ENCODE measurements around the gene WBP2NL.

DNA sequence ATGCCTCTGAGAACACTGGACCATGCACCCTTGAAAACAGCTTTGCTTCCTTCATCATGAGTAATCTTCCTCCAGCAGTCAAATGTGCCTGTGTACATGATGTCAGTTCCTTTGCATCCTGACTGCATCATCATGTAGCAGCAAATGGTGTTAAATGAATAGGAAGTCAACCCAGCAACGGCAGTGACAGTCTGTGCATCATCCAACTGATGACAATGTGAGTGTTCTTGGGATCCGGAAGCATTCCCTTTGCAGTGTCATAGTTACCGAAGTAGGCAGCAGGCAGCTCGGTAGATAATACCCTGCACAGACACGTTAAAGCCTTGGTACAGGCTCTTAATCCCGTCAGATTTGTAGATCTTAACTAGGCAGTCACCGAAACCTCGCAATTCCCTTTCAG, 2.5 kb downstream of the WBP2NL start:
- no peak for TF ChIP-seq POLR2A (IDR thresholded peaks at IDR 0.05)
- TF ChIP-seq, protein P1, sequence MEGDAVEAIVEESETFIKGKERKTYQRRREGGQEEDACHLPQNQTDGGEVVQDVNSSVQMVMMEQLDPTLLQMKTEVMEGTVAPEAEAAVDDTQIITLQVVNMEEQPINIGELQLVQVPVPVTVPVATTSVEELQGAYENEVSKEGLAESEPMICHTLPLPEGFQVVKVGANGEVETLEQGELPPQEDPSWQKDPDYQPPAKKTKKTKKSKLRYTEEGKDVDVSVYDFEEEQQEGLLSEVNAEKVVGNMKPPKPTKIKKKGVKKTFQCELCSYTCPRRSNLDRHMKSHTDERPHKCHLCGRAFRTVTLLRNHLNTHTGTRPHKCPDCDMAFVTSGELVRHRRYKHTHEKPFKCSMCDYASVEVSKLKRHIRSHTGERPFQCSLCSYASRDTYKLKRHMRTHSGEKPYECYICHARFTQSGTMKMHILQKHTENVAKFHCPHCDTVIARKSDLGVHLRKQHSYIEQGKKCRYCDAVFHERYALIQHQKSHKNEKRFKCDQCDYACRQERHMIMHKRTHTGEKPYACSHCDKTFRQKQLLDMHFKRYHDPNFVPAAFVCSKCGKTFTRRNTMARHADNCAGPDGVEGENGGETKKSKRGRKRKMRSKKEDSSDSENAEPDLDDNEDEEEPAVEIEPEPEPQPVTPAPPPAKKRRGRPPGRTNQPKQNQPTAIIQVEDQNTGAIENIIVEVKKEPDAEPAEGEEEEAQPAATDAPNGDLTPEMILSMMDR (IDR thresholded peaks at IDR 0.05), result no peak
- TF ChIP-seq EP300 (IDR thresholded peaks at IDR 0.05), result no peak
- no peak for TF ChIP-seq POLR2AphosphoS5 (IDR thresholded peaks at IDR 0.05)

All from gastroesophageal sphincter (tissue), 3 donors.